BLaER1 treated with 17β-estradiol and CSF1 and Interleukin-3, amounts not matched to agents 10 nM and 100 nM (cell line): ENCODE data around the gene KCNAB1.

Source experiments
- H3K27ac ChIP-seq, 11 experiments: shearing (Covaris generic); formaldehyde crosslinking; 2 replicates each; pipeline ENCODE4 v1.8.1; 2022
- H3K27me3 ChIP-seq, 11 experiments: shearing (Covaris generic); formaldehyde crosslinking; 2 replicates each; pipeline ENCODE4 v1.8.1; 2022
- H3K36me3 ChIP-seq, 11 experiments: shearing (Covaris generic); formaldehyde crosslinking; 2 replicates each; pipeline ENCODE4 v1.8.1; 2022
- H3K4me1 ChIP-seq, 10 experiments: shearing (Covaris generic); formaldehyde crosslinking; 2 replicates each; pipeline ENCODE4 v1.8.1; 2022
- H3K4me2 ChIP-seq, 11 experiments: shearing (Covaris generic); formaldehyde crosslinking; 2 replicates each; pipeline ENCODE4 v1.8.1; 2022
- H3K4me3 ChIP-seq, 10 experiments: shearing (Covaris generic); formaldehyde crosslinking; 2 replicates each; pipeline ENCODE4 v1.8.1; 2022
- H3K9ac ChIP-seq, 11 experiments: shearing (Covaris generic); formaldehyde crosslinking; 2 replicates each; pipeline ENCODE4 v1.8.1; 2022
- H3K9me3 ChIP-seq, 11 experiments: shearing (Covaris generic); formaldehyde crosslinking; replicated peaks in 1 of 11; 2 replicates each; pipeline ENCODE4 v1.8.1; 2022
- H4K20me1 ChIP-seq, 11 experiments: shearing (Covaris generic); formaldehyde crosslinking; 2 replicates each; pipeline ENCODE4 v1.8.1; 2022
- Cebpa-rat ChIP-seq, 11 experiments: shearing (Covaris generic); IDR thresholded peaks; 2 replicates each; pipeline ENCODE4 v1.8.1; 2022

Gene KCNAB1

GRCh38 chr3:156251424-156251823 lies 131.0 kb downstream of the KCNAB1 start:
- no peak overlapping the region for H3K4me3 ChIP-seq
- no peak for TF ChIP-seq Cebpa-rat (IDR thresholded peaks at IDR 0.05)
- H3K27ac ChIP-seq = no peak overlapping the region
- no peak overlapping the region for H3K4me2 ChIP-seq
- H3K9ac ChIP-seq = no peak overlapping the region
- H3K4me1 ChIP-seq = no peaks in the 10 kb centered on the region
- H4K20me1 ChIP-seq = no peaks in the 10 kb centered on the region
- H3K36me3 ChIP-seq = no peaks in the 10 kb centered on the region
- no peaks in the 10 kb centered on the region for H3K27me3 ChIP-seq
- no peaks in the 10 kb centered on the region for H3K9me3 ChIP-seq

GRCh38 chr3:156252656-156253055 lies 132.3 kb downstream of the KCNAB1 start:
- H3K27ac ChIP-seq = no peak overlapping the region
- H3K4me1 ChIP-seq = no peaks in the 10 kb centered on the region
- H3K4me2 ChIP-seq = no peak overlapping the region
- no peaks in the 10 kb centered on the region for H3K9me3 ChIP-seq
- H3K27me3 ChIP-seq = no peaks in the 10 kb centered on the region
- TF ChIP-seq Cebpa-rat (IDR thresholded peaks at IDR 0.05) = no peak
- no peaks in the 10 kb centered on the region for H4K20me1 ChIP-seq
- no peak overlapping the region for H3K4me3 ChIP-seq
- H3K36me3 ChIP-seq = no peaks in the 10 kb centered on the region
- H3K9ac ChIP-seq = no peak overlapping the region

GRCh38 chr3:156253150-156253549 lies 132.8 kb downstream of the KCNAB1 start:
- TF ChIP-seq Cebpa-rat (IDR thresholded peaks at IDR 0.05) = no peak
- Histone ChIP-seq H3K27ac (no peak overlapping the region), H4K20me1 (no peaks in the 10 kb centered on the region), H3K27me3 (no peaks in the 10 kb centered on the region), H3K4me2 (no peak overlapping the region), H3K4me1 (no peaks in the 10 kb centered on the region), H3K36me3 (no peaks in the 10 kb centered on the region), H3K9me3 (no peaks in the 10 kb centered on the region), H3K4me3 (no peak overlapping the region), H3K9ac (no peak overlapping the region)

GRCh38 chr3:156256256-156256655 lies 135.9 kb downstream of the KCNAB1 start:
- H3K4me3 ChIP-seq = no peak overlapping the region
- H3K9ac ChIP-seq = no peak overlapping the region
- H4K20me1 ChIP-seq = no peaks in the 10 kb centered on the region
- H3K9me3 ChIP-seq = no peaks in the 10 kb centered on the region
- no peak for TF ChIP-seq Cebpa-rat (IDR thresholded peaks at IDR 0.05)
- no peak overlapping the region for H3K4me2 ChIP-seq
- H3K27me3 ChIP-seq = no peaks in the 10 kb centered on the region
- H3K27ac ChIP-seq = no peak overlapping the region
- H3K4me1 ChIP-seq = no peaks in the 10 kb centered on the region
- no peaks in the 10 kb centered on the region for H3K36me3 ChIP-seq

- no peak overlapping the region for H3K4me2 ChIP-seq
- H3K27ac ChIP-seq = no peak overlapping the region
- no peak for TF ChIP-seq Cebpa-rat (IDR thresholded peaks at IDR 0.05)
- H3K27me3 ChIP-seq = no peaks in the 10 kb centered on the region
- H3K9ac ChIP-seq = no peak overlapping the region
- H3K36me3 ChIP-seq = no peaks in the 10 kb centered on the region
- H3K4me3 ChIP-seq = no peak overlapping the region
- H3K9me3 ChIP-seq = no peaks in the 10 kb centered on the region
- no peaks in the 10 kb centered on the region for H3K4me1 ChIP-seq
- no peaks in the 10 kb centered on the region for H4K20me1 ChIP-seq
Measured at GRCh38 chr3:156256945-156257344, 136.6 kb downstream of the KCNAB1 start.

- TF ChIP-seq Cebpa-rat (IDR thresholded peaks at IDR 0.05) = no peak
- H3K27me3 ChIP-seq = no peaks in the 10 kb centered on the region
- H3K9me3 ChIP-seq = no peaks in the 10 kb centered on the region
- H3K27ac ChIP-seq = no peak overlapping the region
- no peaks in the 10 kb centered on the region for H4K20me1 ChIP-seq
- no peaks in the 10 kb centered on the region for H3K4me1 ChIP-seq
- H3K4me3 ChIP-seq = no peak overlapping the region
- no peak overlapping the region for H3K4me2 ChIP-seq
- no peak overlapping the region for H3K9ac ChIP-seq
- no peaks in the 10 kb centered on the region for H3K36me3 ChIP-seq
Measured at GRCh38 chr3:156258301-156258700, 137.9 kb downstream of the KCNAB1 start.

- no peak for TF ChIP-seq Cebpa-rat (IDR thresholded peaks at IDR 0.05)
- H3K36me3 ChIP-seq = no peaks in the 10 kb centered on the region
- H3K4me2 ChIP-seq = no peak overlapping the region
- H3K4me1 ChIP-seq = no peaks in the 10 kb centered on the region
- no peaks in the 10 kb centered on the region for H4K20me1 ChIP-seq
- H3K27ac ChIP-seq = no peak overlapping the region
- no peaks in the 10 kb centered on the region for H3K9me3 ChIP-seq
- H3K9ac ChIP-seq = no peak overlapping the region
- no peak overlapping the region for H3K4me3 ChIP-seq
- no peaks in the 10 kb centered on the region for H3K27me3 ChIP-seq
Measured at GRCh38 chr3:156259896-156260295, 139.5 kb downstream of the KCNAB1 start.

GRCh38 chr3:156260331-156260730 lies 140.0 kb downstream of the KCNAB1 start:
- H3K4me1 ChIP-seq = no peaks in the 10 kb centered on the region

GRCh38 chr3:156264771-156265170 lies 144.4 kb downstream of the KCNAB1 start:
- H3K9me3 ChIP-seq = no peaks in the 10 kb centered on the region
- no peaks in the 10 kb centered on the region for H3K27me3 ChIP-seq
- no peak overlapping the region for H3K4me3 ChIP-seq
- no peak overlapping the region for H3K27ac ChIP-seq
- no peaks in the 10 kb centered on the region for H3K36me3 ChIP-seq
- H3K4me2 ChIP-seq = no peak overlapping the region
- H3K4me1 ChIP-seq = no peaks in the 10 kb centered on the region
- no peak overlapping the region for H3K9ac ChIP-seq
- H4K20me1 ChIP-seq = no peaks in the 10 kb centered on the region
- TF ChIP-seq Cebpa-rat (IDR thresholded peaks at IDR 0.05) = no peak

More at GRCh38 chr3:156260331-156260730, 140.0 kb downstream of the KCNAB1 start:
- no peaks in the 10 kb centered on the region for H3K36me3 ChIP-seq
- no peaks in the 10 kb centered on the region for H3K27me3 ChIP-seq
- no peaks in the 10 kb centered on the region for H3K9me3 ChIP-seq
- no peak overlapping the region for H3K9ac ChIP-seq
- no peak overlapping the region for H3K27ac ChIP-seq
- H4K20me1 ChIP-seq = no peaks in the 10 kb centered on the region
- no peak overlapping the region for H3K4me2 ChIP-seq
- no peak overlapping the region for H3K4me3 ChIP-seq
- no peak for TF ChIP-seq Cebpa-rat (IDR thresholded peaks at IDR 0.05)

GRCh38 chr3:156271508-156271907 lies 151.1 kb downstream of the KCNAB1 start:
- no peak overlapping the region for H3K4me3 ChIP-seq
- H3K9me3 ChIP-seq = peaks cover 0 to 16% (median 10%) of the 10 kb centered on the region in 11 experiments; a peak in 13 of 22 replicates
- H3K27ac ChIP-seq = no peak overlapping the region
- no peak overlapping the region for H3K4me2 ChIP-seq
- TF ChIP-seq Cebpa-rat (IDR thresholded peaks at IDR 0.05) = no peak
- H3K36me3 ChIP-seq = no peaks in the 10 kb centered on the region
- H4K20me1 ChIP-seq = no peaks in the 10 kb centered on the region
- H3K27me3 ChIP-seq = no peaks in the 10 kb centered on the region
- no peak overlapping the region for H3K9ac ChIP-seq
- H3K4me1 ChIP-seq = no peaks in the 10 kb centered on the region
